HG03097 (cell line): ENCODE measurements around the gene MS4A18.

ENCODE experiments used
- ATAC-seq: cut with Tn5 transposase; IDR thresholded peaks from one replicate; pipeline ENCODE4 v1.9.1; 2021; ENCODE audit not compliant: unreplicated experiment, low FRiP score

MS4A18 gene

DNA sequence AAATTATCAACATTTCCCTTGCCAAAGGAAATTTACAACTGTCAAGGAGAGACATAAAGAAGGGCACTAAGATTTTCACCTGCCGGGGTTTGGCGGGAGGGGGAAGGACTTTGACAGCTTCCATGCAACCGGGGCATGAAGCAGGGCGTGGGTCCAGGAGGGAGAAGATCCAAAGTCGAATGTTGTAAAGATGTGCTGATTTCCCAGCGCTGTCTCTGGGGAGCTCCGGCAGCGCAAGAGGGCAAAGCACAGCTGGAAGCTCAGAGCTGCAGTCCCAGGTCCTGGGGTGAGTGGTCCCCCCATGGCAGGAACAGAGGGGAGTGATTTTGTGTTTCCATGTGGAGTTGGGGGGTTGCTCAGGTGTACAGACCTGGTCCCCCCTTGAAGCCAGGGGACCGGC lies 60.6 kb downstream of the MS4A18 start, which contains the start of gene MS4A10:
MS4A10 (plus strand) TSS at position 198 of the 400 bp plus-strand sequence. CDS start 5,003 bp downstream, outside the sequence.
- ATAC-seq: no peak

DNA sequence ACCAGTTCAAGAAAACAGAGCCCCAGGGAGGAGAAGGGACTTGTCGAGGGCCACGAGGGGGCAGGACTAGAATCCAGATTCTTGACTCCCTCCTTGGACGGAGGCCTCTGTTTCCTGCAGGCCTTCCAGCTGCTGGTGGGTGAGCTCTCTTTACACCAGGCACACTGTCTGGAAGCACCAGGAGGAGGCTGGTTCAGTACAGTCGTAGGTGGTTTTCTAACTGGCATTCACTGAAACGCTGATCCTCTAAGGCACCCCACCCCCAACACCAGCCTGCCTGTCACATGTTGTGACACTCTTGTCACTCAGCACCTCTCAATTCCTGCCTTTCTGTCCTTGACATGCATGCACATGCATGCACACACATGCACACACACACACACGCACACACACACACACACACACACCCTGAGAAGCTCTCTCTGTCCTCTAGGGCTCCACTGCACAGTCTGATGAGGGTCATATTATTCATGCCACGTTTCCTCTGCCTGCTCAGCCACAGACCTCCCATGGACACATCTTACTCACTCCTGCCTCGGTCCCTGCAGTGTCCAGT lies 61.4 kb downstream of the MS4A18 start:
- ATAC-seq: no peak

GRCh38 chr11:60786811-60787567 lies 62.5 kb downstream of the MS4A18 start:
- ATAC-seq: no peak

DNA sequence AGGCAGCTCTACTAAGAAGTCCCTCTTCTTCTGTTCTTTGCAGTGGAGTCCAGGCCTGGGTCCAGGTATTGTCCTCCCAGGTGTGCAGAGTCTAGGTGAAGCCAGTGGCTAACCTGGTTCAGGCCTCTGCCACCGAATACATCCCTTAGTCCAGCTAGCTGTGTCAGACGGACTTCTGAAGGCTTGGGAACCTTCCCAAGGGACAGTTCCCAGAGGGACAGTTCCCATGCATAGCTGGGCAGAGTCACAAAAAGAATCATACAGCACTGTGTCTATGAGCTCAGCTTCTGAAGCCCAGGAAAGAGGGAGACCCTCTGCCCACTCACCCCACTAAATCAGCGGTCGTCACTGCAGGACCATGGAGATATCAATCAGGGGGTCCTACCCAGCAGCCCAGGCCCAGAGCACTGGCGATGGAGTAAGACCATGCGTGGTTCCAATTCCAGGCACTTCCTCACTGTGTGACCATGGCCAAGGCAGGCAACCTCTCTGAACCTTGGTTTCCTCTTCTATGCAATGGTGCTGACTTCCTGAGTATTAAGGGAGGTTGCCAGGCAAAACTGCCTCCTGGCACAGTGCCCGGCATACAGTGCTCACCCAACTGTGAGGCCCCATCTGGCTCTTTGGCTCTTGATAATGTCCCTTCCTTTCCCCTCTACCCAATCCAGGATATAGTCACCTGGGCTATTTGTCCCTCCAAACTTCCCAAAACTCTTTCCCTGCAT lies 64.0 kb downstream of the MS4A18 start:
- ATAC-seq: no peak

DNA sequence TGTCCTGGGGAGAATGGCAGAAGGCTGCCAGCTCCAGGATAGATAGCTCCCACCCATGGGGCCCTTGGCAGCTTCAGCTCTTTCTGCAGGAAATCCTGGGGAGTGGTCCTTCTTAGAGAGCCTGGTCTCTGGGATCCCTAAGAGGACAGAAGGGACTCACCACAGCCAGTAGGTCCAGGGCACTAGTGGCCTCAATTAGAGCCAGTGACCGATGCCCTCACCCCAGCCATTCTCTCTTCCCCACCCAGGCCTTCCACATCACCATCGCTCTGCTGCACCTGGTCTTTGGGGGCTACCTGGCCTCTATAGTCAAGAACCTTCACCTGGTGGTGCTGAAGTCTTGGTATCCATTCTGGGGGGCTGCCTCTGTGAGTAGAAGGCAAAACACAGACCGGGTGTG lies 66.2 kb downstream of the MS4A18 start:
- ATAC-seq: no peak

- ATAC-seq: no peak
These were observed 66.8 kb downstream of the MS4A18 start for GRCh38 chr11:60791153-60791933.

- ATAC-seq: no peak
These were observed 68.0 kb downstream of the MS4A18 start for GRCh38 chr11:60792521-60792920.
